Keratinocyte (primary cell): ENCODE data around the gene HS1BP3. TPM values are rescaled to one million over a fixed set of nuclear protein-coding genes. Genes with fewer than 3 reads are reported as not detected.

Experiments used
- DNase-seq: peaks from one replicate; pipeline ENCODE4 v3.0.0-alpha.2; 2011; ENCODE audit warnings: low read depth, missing footprints, low spot score
- FAIRE-seq: peaks from 2 replicates; lab custom pipeline; 2011; peaks lifted over from hg19 to GRCh38; lab: Jason Lieb, UNC
- H2AFZ ChIP-seq: 2 replicates; pipeline ENCODE4 v1.6.0; 2012; ENCODE audit warnings: low read length, control low read depth, inconsistent platforms; ENCODE audit not compliant: control insufficient read depth
- H3K27ac ChIP-seq: 2 replicates; pipeline ENCODE4 v1.5.1; 2011; ENCODE audit warnings: low read length; ENCODE audit not compliant: control insufficient read depth, insufficient read depth
- H3K27me3 ChIP-seq: 3 replicates; pipeline ENCODE4 v1.6.0; 2011; ENCODE audit warnings: low read length; ENCODE audit not compliant: control insufficient read depth, insufficient read depth; ENCODE audit errors: extremely low read depth
- H3K36me3 ChIP-seq, 2 experiments: 2 replicates in 1 of 2; 3 replicates in 1 of 2; pipeline ENCODE4 v1.5.1; 2011; ENCODE audit warnings: low read length in 2 of 2, mild to moderate bottlenecking in 1 of 2; ENCODE audit not compliant: control insufficient read depth in 2 of 2, insufficient read depth in 2 of 2; ENCODE audit errors: extremely low read depth in 1 of 2
- H3K4me1 ChIP-seq: 3 replicates; pipeline ENCODE4 v1.5.1; 2011; ENCODE audit warnings: low read length; ENCODE audit not compliant: control insufficient read depth, insufficient read depth; ENCODE audit errors: extremely low read depth
- H3K4me2 ChIP-seq: 3 replicates; pipeline ENCODE4 v1.6.0; 2011; ENCODE audit warnings: low read depth, low read length; ENCODE audit not compliant: control insufficient read depth, insufficient read depth; ENCODE audit errors: extremely low read depth
- H3K4me3 ChIP-seq, 3 experiments: fragments of 200-600 bp in 1 of 3; sonication (generic) in 1 of 3; 2 replicates in 2 of 3; 3 replicates in 1 of 3; pipeline ENCODE4 v1.5.1; 2011 to 2016; ENCODE audit warnings: low read length in 3 of 3, mild to moderate bottlenecking in 3 of 3, control low read depth in 2 of 3, inconsistent platforms in 1 of 3, low read depth in 1 of 3, mixed read lengths in 1 of 3, mixed run types in 1 of 3, moderate library complexity in 1 of 3; ENCODE audit not compliant: control insufficient read depth in 2 of 3, insufficient read depth in 2 of 3; ENCODE audit errors: extremely low read depth in 1 of 3
- H3K79me2 ChIP-seq: 2 replicates; pipeline ENCODE4 v1.6.0; 2012; ENCODE audit warnings: low read length; ENCODE audit not compliant: control insufficient read depth, insufficient read depth
- H3K9ac ChIP-seq: 3 replicates; pipeline ENCODE4 v1.6.0; 2011; ENCODE audit warnings: low read length; ENCODE audit not compliant: control insufficient read depth, insufficient read depth; ENCODE audit errors: extremely low read depth
- H3K9me1 ChIP-seq: 3 replicates; pipeline ENCODE4 v1.6.0; 2011; ENCODE audit warnings: low read length; ENCODE audit not compliant: control insufficient read depth, insufficient read depth; ENCODE audit errors: extremely low read depth
- H3K9me3 ChIP-seq: 2 replicates; pipeline ENCODE4 v1.5.1; 2012; ENCODE audit warnings: low read depth, low read length; ENCODE audit not compliant: control insufficient read depth
- H4K20me1 ChIP-seq: 3 replicates; pipeline ENCODE4 v1.6.0; 2011; ENCODE audit warnings: low read length; ENCODE audit not compliant: control insufficient read depth, insufficient read depth; ENCODE audit errors: extremely low read depth
- CTCF ChIP-seq, 3 experiments: IDR thresholded peaks in 1 of 3; conservative IDR thresholded peaks in 1 of 3; optimal IDR thresholded peaks in 1 of 3; 2 replicates in 2 of 3; 3 replicates in 1 of 3; pipeline versions ENCODE3 to v1.5.1; 2011; ENCODE audit warnings: low read length in 3 of 3, mild to moderate bottlenecking in 3 of 3, moderate library complexity in 2 of 3, control low read depth in 1 of 3, inconsistent platforms in 1 of 3; ENCODE audit not compliant: insufficient read depth in 2 of 3; ENCODE audit errors: extremely low read depth in 1 of 3
- EZH2 ChIP-seq: IDR thresholded peaks from one replicate; pipeline ENCODE4 v1.6.1; 2012; ENCODE audit warnings: inconsistent platforms, mild to moderate bottlenecking, low read length, moderate library complexity
- dilution Hi-C: fragments of 300-500 bp; cut with MboI; formaldehyde crosslinking; loops from one replicate; pipeline ENCODE4 v1.7.0; 2020; ENCODE audit warnings: low sequenced_read_pairs; ENCODE audit not compliant: extremely low pct_ligation_motif_present
- polyA plus RNA-seq, 5 experiments: library from polyadenylated mRNA; depleted of rRNA in 3 of 5; stranded (reverse) in 3 of 5; stranded (forward) in 1 of 5; unstranded in 1 of 5; fragments of >200 nt; gene quantifications; 1 replicate in 1 of 5; 2 replicates in 3 of 5; 3 replicates in 1 of 5; pipeline versions ENCODE4 v1.2.1 to v1.2.3, GENCODE V29; 2011 to 2012; ENCODE audit warnings: missing spikeins in 2 of 5, low read depth in 1 of 5, low replicate concordance in 1 of 5

The HS1BP3 gene
- polyA plus RNA-seq, 1 donor (not counting 4 experiments of a cell fraction or from before 2014, with no cell fraction given) = 18.5 TPM

- dilution Hi-C loops = no loop called here
- FAIRE-seq = no peak
- no peak overlapping the region for H3K27ac ChIP-seq
These were observed 55.9 kb downstream of the HS1BP3 start for GRCh38 chr2:20594957-20595356.

GRCh38 chr2:20594048-20594750 is 56.7 kb downstream of the HS1BP3 start:
- Histone ChIP-seq H3K9me1 (peaks cover 2% of the 10 kb centered on the region), H3K4me2 (no peak overlapping the region), H3K27ac (no peak overlapping the region), H2AFZ (no peak overlapping the region), H3K9me3 (no peaks in the 10 kb centered on the region), H3K4me1 (peaks cover 52% of the 10 kb centered on the region), H3K4me3 (no peak overlapping the region), H3K79me2 (no peaks in the 10 kb centered on the region), H3K27me3 (no peaks in the 10 kb centered on the region), H4K20me1 (no peaks in the 10 kb centered on the region), H3K36me3 (no peaks in the 10 kb centered on the region), H3K9ac (no peak overlapping the region)
- dilution Hi-C loops = no loop called here
- DNase-seq (no peak), FAIRE-seq (no peak)
- TF ChIP-seq CTCF (optimal IDR thresholded peaks at IDR 0.05 in 1 of 3, IDR thresholded peaks at IDR 0.05 in 1 of 3, conservative IDR thresholded peaks at IDR 0.05 in 1 of 3; ENCODE audit: extremely low read depth in 1 of 3, insufficient read depth in 2 of 3, low read length in 3 of 3) (no peak), EZH2 (no peak)

More at GRCh38 chr2:20594957-20595356, 55.9 kb downstream of the HS1BP3 start:
- no peaks in the 10 kb centered on the region for H3K9me3 ChIP-seq
- no peaks in the 10 kb centered on the region for H3K27me3 ChIP-seq
- no peak overlapping the region for H3K4me3 ChIP-seq
- DNase-seq = no peak
- no peaks in the 10 kb centered on the region for H3K79me2 ChIP-seq
- H2AFZ ChIP-seq = no peak overlapping the region
- peaks cover 45% of the 10 kb centered on the region for H3K4me1 ChIP-seq
- no peak overlapping the region for H3K9ac ChIP-seq
- H4K20me1 ChIP-seq = no peaks in the 10 kb centered on the region
- no peak for TF ChIP-seq EZH2
- no peak for TF ChIP-seq CTCF (optimal IDR thresholded peaks at IDR 0.05 in 1 of 3, IDR thresholded peaks at IDR 0.05 in 1 of 3, conservative IDR thresholded peaks at IDR 0.05 in 1 of 3; ENCODE audit: extremely low read depth in 1 of 3, insufficient read depth in 2 of 3, low read length in 3 of 3)
- no peak overlapping the region for H3K4me2 ChIP-seq
- H3K9me1 ChIP-seq = peaks cover 2% of the 10 kb centered on the region
- no peaks in the 10 kb centered on the region for H3K36me3 ChIP-seq
